Left hindlimb (tissue), 1 donor: Measurements from ENCODE around the gene ACER1.
"Not testable (repeated sequence)": the region's sequence is repeated elsewhere in the genome, so short reads cannot be mapped to it uniquely, and the experiment has no call there.

Experiments used
- DNase-seq: peaks from one replicate; pipeline ENCODE4 v3.0.0-alpha.2; 2018

ACER1 gene, protein sequence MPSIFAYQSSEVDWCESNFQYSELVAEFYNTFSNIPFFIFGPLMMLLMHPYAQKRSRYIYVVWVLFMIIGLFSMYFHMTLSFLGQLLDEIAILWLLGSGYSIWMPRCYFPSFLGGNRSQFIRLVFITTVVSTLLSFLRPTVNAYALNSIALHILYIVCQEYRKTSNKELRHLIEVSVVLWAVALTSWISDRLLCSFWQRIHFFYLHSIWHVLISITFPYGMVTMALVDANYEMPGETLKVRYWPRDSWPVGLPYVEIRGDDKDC

GRCh38 chr19:6333439-6333838 lies at the start of gene ACER1:
ACER1 (minus strand) TSS chr19:6333612; CDS start chr19:6333551, 61 bp downstream.
- no peak for DNase-seq

DNA sequence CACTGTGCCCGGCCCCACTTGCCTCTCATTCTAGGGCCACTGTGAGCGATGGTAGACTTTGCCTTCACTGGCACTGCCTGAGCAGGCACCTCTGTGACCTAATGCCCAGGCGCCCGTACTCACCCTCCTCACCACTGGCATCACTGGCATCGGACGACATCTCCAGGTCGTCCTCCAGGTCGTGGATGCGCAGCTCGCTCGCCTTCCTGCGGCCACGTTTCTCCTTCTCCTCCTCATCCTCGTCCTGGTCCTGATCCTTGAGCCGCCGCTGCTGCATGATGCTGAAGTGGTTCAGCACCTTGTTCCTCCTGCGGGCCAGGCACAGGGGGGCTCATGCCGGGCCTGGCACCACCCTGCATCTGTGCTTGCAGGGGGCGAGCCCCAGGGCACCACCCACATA lies 49.8 kb upstream of the ACER1 start:
- DNase-seq: no peak

DNA sequence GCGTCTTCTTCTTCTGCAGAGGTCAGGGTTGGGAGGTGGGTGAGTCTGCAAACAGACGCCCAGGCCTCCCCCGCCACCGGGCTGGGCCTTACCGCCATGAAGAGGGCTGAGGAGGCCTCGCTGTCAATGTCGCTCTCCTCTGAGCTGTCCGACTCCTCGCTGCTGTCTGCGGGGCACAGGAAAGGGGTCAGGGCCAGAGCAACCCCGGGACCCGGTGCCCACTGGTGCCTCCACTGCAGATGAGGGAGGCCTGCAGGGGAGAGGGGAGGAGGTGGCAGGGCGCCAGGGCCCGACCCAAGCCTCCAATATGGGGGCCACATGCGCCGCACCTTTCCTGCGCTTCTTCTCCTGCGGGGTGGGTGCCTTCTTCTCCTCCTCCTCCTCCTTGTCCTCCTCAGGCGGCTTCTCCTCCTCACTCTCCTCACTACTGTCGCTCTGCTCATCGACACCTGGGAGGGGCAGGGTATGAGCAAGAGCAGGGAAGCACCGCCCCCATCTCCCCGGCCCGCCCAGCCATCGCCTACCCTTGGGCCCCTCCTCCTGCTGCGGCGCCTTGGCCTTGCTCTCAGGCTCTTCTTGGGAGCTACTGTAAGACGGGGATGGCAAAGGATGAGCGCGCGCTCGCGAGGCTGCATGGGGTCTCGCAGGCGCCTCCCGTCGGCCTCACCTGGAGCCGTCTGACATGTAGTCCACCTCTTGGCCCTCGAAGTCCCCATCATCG lies 47.8 kb upstream of the ACER1 start:
- DNase-seq: no peak

- no peak for DNase-seq
These were observed 46.3 kb upstream of the ACER1 start for GRCh38 chr19:6379744-6380143.

DNA sequence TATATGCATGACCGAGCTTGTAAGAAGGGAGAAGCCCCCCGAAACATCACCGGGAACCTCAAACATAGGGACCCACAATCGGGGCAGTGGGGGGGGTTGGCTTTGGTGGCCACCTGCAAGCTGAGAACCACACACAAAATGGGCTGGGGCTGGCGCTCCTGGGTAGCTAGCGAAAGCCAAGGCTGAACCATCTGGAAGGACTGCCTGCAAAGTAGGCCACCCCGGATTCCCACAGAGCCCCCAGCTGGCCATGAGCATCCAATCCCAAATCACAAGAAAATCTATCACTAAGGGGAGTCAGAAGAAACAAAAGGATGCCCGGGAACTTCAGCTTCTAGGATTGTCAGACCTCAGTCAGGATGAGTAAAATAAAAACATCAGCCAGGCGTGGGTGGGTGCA lies 45.1 kb upstream of the ACER1 start:
- peak; percentile 45 for DNase-seq

GRCh38 chr19:6378041-6378440 lies 44.6 kb upstream of the ACER1 start:
- peak; percentile 74 for DNase-seq

DNA sequence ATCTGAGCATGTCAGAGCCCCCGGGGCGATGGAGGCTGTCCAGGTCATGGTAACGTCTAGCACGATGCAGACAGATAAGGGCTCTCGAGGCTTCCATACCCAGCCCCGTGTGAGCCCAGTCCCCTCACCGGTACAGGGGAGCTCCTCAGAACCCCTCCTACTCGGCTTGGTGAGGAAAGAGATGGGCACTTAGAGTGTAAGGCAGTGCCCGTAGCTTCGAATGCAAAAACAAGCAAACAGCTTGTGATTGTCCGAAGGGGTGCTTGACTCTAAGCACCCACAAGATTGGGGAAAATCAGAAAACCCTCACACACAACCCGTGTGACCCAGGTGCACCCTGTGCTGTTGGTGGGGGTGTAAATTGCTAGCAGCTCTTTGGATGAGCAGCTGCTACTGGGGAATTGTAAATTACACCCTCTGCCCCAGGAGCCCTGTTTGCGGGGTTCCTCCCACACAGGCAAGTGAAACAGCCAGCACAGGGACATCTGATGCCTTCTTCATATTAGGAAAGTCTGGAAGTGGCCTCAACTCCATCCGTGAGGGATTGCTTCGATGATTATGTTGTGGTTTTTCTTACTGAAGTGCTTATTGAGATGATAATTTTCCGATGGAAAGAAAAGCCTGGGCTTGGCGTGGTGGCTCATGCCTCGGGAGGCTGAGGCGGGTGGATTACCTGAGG lies 43.2 kb upstream of the ACER1 start:
- no peak for DNase-seq

DNA sequence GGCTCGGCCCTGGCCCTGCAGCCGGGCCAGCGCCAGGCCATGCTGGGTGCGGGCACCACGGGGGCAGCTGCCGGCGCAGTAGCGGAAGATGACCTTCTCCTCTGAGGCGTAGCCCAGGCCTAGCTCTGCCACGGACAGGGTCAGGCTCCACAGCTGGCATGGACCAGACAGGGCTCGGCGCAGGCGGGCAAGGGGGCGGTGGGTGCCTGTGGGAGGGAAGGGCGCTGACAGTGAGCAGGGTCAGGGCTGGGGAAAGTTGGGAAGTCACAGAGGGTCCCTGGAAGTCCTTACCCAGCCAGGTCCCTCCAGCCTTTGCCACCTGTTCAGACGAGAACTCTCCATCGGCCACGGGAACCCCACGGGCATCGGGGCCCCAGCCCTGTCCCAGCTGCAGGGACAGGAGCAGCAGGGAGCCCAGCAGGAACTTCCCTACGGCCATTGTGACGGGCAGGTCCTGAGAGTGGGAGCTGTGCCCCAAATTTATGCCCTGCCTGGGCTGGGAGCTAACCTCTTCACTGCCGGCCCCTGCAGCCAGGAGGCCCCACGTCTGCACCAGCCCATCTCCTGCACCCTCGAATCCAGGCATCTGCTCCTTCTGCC lies 42.1 kb upstream of the ACER1 start, which contains the start of gene PSPN:
TSS of gene PSPN (minus strand) at position 523 of the 600 bp plus-strand sequence. CDS start at position 439, 84 bp downstream.
- no peak for DNase-seq

DNA sequence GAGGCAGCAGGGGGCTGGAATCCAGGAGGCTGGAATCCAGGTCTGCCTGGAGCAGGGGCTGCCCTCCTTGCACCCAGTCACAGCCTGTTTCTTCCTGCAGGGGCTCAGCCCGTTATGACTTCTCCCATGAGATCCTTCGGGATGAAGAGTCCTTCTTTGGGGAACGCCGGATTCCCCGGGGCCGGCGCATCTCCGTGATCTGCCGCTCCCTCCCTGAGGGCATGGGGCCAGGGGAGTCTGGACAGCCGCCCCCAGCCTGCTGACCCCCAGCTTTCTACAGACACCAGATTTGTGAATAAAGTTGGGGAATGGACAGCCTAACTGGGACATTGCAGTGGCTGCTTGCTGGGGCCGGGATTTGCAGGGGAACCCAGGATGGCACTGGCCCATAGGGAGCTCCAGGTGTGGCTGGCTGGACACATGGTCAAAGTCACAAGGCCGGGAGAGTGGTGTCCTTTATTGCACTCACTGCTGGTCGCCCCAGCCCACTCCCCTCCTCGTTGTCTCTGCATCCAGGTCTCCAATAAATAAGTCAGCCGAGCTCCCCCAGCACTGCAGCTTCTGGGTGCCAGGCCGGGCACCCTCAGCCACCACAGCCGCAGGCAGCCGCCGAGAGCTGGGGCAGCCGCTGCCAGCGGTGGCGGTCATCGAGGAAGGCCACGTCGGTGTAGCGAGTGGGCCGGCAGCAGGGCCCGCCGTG lies 41.4 kb upstream of the ACER1 start:
- no peak for DNase-seq

DNA sequence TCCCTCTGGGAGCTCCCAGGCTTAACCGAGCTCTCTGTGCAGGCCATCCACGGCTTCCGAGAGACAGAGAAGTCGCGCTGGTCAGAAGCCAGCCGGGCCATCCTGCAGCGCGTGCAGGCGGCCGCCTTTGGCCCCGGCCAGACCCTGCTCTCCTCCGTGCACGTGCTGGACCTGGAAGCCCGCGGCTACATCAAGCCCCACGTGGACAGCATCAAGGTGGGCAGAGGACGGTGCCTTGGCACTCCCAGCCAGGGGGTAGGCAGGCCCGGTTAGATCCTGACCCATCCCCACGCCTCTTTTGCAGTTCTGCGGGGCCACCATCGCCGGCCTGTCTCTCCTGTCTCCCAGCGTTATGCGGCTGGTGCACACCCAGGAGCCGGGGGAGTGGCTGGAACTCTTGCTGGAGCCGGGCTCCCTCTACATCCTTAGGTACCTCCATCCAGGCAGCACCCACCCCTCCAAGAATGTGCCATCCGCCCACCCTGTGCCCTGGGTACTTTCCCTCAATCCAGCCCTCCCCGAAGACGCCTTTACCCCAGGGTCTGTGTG lies 40.8 kb upstream of the ACER1 start:
- DNase-seq: peak; percentile 45

- DNase-seq: no peak
These were observed 40.3 kb upstream of the ACER1 start for GRCh38 chr19:6373813-6374108.

- peak; percentile 100 for DNase-seq
These were observed 39.8 kb upstream of the ACER1 start for GRCh38 chr19:6373096-6373812.

DNA sequence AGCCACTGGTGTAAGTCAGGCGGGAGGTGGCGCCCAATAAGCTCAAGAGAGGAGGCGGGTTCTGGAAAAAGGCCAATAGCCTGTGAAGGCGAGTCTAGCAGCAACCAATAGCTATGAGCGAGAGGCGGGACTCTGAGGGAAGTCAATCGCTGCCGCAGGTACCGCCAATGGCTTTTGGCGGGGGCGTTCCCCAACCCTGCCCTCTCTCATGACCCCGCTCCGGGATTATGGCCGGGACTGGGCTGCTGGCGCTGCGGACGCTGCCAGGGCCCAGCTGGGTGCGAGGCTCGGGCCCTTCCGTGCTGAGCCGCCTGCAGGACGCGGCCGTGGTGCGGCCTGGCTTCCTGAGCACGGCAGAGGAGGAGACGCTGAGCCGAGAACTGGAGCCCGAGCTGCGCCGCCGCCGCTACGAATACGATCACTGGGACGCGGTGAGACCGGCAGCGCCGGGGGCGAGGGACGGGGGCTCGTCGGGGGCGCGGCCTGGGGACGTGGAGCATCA lies 39.2 kb upstream of the ACER1 start, which contains the start of gene ALKBH7:
TSS of gene ALKBH7 (plus strand) at position 201 of the 502 bp plus-strand sequence. CDS start at position 228, 27 bp downstream.
- peak; percentile 99 for DNase-seq

DNA sequence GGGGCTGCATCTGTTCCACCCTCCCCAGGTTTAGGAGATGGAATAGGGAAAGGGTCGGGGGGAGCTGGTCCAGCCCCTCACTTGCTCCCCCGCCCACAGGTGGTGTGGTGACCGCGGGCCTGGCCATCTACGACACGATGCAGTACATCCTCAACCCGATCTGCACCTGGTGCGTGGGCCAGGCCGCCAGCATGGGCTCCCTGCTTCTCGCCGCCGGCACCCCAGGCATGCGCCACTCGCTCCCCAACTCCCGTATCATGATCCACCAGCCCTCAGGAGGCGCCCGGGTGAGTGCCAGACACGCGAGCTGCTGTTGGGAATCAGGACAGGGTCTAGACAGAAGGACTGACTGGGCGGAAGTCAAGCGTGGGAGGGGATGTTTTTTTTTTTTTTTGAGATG lies 30.9 kb upstream of the ACER1 start:
- no peak for DNase-seq

GRCh38 chr19:6362351-6362801 lies 29.0 kb upstream of the ACER1 start:
- no peak for DNase-seq

DNA sequence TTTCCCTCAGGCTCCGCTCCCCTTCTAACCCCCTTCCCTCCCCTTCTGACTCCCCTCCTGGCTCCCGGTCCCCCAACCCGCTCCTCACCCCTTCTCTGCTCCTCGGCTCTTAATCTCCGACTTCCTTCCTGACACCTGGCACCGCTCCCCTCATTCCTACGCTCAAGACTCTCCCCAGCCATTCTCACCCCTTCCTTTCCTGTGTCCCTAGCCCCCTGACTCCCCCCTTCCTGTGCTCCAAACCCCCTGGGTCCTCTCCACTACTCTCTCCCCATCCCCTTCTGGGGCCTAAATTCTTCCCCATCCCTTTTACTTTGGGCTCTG lies 28.6 kb upstream of the ACER1 start:
- no peak for DNase-seq

GRCh38 chr19:6360857-6361216 lies 27.4 kb upstream of the ACER1 start:
- DNase-seq: not testable (repeated sequence)

DNA sequence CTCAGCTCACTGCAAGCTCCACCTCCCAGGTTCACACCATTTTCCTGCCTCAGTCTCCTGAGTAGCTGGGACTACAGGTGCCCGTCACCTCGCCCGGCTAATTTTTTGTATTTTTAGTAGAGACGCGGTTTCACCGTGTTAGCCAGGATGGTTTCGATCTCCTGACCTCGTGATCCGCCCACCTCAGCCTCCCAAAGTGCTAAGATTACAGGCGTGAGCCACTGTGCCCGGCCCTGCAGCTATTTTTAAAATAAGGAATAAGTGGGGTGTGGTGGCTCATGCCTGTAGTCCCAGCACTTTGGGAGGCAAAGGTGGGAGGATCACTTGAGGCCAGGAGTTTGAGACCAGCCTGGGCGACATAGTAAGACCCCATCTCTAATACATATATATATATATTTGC lies 27.0 kb upstream of the ACER1 start:
- DNase-seq: not testable (repeated sequence)

- DNase-seq: no peak
These were observed 26.3 kb upstream of the ACER1 start for GRCh38 chr19:6359568-6360341.

DNA sequence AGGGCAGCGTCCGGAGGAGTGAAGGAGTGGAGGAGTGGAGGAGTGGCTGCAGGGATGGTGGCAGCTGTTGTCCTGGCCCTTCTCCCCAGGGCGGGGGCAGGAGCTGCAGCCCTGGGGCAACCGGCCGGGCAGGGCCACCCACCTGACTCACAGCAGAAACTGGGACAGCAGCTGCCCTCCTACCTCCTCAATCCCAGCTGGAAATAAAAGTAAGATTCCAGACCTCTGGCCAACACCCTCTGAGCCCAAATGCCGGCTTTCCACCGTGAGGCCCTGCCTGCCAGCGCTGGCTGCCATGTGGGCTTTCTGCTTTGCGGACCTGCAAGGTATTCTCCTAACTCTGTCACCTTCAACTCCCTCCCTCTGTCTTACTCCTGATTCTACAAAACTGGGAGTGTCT lies 24.6 kb upstream of the ACER1 start:
- DNase-seq: no peak

GRCh38 chr19:6357174-6357573 lies 23.8 kb upstream of the ACER1 start:
- no peak for DNase-seq
